Measurements from ENCODE around the gene PRICKLE3.

PRICKLE3 gene

GRCh38 chrX:49183701-49184281 is 2.4 kb downstream of the PRICKLE3 start:
- DNase-seq (ENCODE audit: low read depth, low spot score) = no peak
- no peak overlapping the region for H3K27ac ChIP-seq
- H3K9ac ChIP-seq (ENCODE audit: insufficient read length) = no peak overlapping the region
- peak overlapping the region; percentile 66 for H3K4me3 ChIP-seq
- H3K36me3 ChIP-seq (ENCODE audit: insufficient read depth, low read length) = no peaks in the 10 kb centered on the region
- no peaks in the 10 kb centered on the region for H3K9me3 ChIP-seq (ENCODE audit: low read depth, low read length)
- TF ChIP-seq EZH2 (IDR thresholded peaks at IDR 0.05) = no peak
- TF ChIP-seq FOXP2 (optimal IDR thresholded peaks at IDR 0.05; ENCODE audit: control extremely low read depth, extremely low read length, insufficient read depth) = no peak
- no peak for TF ChIP-seq POLR2AphosphoS5 (IDR thresholded peaks at IDR 0.05; ENCODE audit: borderline replicate concordance, low read depth, low read length)

- Histone ChIP-seq H3K9me3 (ENCODE audit: low read depth, low read length) (no peaks in the 10 kb centered on the region), H3K36me3 (ENCODE audit: insufficient read depth, low read length) (peaks cover 6% of the 10 kb centered on the region; the same call in 1 of the 2 replicates), H3K27ac (no peak overlapping the region), H3K9ac (ENCODE audit: insufficient read length) (no peak overlapping the region), H3K4me3 (no peak overlapping the region)
- DNase-seq (ENCODE audit: low read depth, low spot score) = no peak
- no peak for TF ChIP-seq FOXP2 (optimal IDR thresholded peaks at IDR 0.05; ENCODE audit: control extremely low read depth, extremely low read length, insufficient read depth)
- TF ChIP-seq POLR2AphosphoS5 (IDR thresholded peaks at IDR 0.05; ENCODE audit: borderline replicate concordance, low read depth, low read length) = no peak
Observed at GRCh38 chrX:49179358-49179757, 6.8 kb downstream of the PRICKLE3 start.

DNA sequence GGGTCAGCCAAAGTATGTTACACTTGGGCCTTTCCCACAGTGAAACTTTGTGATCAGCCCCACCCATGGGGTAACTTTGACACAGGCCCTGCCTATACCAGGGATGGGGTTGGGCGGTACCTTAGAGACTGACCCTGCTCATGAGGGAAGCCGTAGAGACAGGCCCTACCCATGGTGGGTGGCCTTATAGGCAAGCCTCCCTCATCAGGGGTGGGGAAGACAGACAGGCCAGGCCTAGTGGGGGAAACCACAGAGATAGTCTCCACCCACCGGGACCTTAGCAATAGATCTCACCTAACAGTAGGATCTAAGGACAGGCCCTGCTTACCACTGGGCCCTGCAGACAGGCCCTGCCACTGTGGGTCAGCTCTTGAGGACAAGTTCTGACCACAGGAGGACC is 7.6 kb downstream of the PRICKLE3 start:
- H3K27ac ChIP-seq = no peak overlapping the region
- no peak overlapping the region for H3K4me3 ChIP-seq
- TF ChIP-seq EZH2 (IDR thresholded peaks at IDR 0.05) (no peak), FOXP2 (optimal IDR thresholded peaks at IDR 0.05; ENCODE audit: control extremely low read depth, extremely low read length, insufficient read depth) (no peak), POLR2AphosphoS5 (IDR thresholded peaks at IDR 0.05; ENCODE audit: borderline replicate concordance, low read depth, low read length) (no peak)
- no peak overlapping the region for H3K9ac ChIP-seq (ENCODE audit: insufficient read length)
- H3K36me3 ChIP-seq (ENCODE audit: insufficient read depth, low read length) = peaks cover 14% of the 10 kb centered on the region; the same call in 1 of the 2 replicates
- no peak for DNase-seq (ENCODE audit: low read depth, low spot score)
- no peaks in the 10 kb centered on the region for H3K9me3 ChIP-seq (ENCODE audit: low read depth, low read length)

DNA sequence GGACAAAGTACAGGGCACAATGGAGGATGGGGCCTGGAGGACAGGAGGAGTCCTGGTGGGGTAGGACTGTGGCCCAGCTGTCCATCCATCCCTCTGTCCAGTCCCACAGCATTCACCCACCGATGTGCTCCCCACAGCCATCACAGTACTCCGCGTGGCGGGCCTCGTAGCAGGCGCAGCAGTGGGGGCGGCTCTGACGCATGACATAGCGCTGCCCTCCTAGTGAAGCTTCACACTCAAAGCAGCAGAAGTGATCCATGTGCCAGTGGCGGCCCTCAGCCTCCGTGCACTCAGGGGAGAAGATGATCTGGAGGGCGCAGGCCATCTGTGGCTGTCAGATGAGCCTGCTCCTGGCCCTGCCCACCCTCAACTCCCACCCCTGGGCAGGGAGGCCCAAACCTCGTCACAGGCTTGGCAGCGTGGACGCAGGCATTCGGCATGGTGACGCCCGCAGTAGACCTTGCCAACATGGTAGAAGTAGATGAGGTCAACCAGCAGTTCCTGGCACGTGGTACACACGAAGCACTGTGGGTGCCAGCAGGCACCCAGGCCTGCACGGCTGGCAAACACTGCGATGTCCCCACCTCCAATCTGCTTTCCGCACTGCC is 8.2 kb downstream of the PRICKLE3 start:
- TF ChIP-seq POLR2AphosphoS5 (IDR thresholded peaks at IDR 0.05; ENCODE audit: borderline replicate concordance, low read depth, low read length) (no peak), EZH2 (IDR thresholded peaks at IDR 0.05) (no peak), FOXP2 (optimal IDR thresholded peaks at IDR 0.05; ENCODE audit: control extremely low read depth, extremely low read length, insufficient read depth) (no peak)
- DNase-seq (ENCODE audit: low read depth, low spot score) = no peak
- Histone ChIP-seq H3K36me3 (ENCODE audit: insufficient read depth, low read length) (peaks cover 14% of the 10 kb centered on the region; the same call in 1 of the 2 replicates), H3K4me3 (no peak overlapping the region), H3K9ac (ENCODE audit: insufficient read length) (no peak overlapping the region), H3K27ac (no peak overlapping the region), H3K9me3 (ENCODE audit: low read depth, low read length) (no peaks in the 10 kb centered on the region)

DNA sequence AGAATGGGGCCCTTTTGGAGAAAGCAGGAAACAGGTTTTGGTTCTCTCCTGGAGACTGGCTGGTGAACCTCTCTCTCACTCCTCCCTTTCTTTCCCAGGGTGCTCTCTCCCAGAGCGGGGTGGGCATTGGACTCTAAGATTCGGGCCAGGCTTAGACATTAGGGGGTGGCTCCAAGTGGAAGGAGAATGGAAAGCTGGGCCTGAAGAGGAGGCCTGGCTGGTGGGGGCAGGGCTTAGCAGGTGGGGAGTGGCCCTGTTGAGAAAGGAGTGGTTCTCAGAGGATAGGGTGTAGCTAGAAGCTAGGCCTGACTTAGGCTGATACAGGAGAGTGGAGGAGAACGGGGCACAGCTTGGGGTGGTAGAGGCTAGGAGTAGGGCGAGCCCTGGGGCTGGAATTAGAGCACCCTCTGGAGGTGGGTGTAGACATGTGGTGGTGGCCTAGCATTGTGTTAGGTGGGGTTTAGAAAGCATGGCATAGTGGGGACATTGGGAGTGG is 8.8 kb downstream of the PRICKLE3 start:
- peaks cover 14% of the 10 kb centered on the region; the same call in 1 of the 2 replicates for H3K36me3 ChIP-seq (ENCODE audit: insufficient read depth, low read length)
- no peaks in the 10 kb centered on the region for H3K9me3 ChIP-seq (ENCODE audit: low read depth, low read length)
- no peak for DNase-seq (ENCODE audit: low read depth, low spot score)
- no peak overlapping the region for H3K4me3 ChIP-seq
- no peak overlapping the region for H3K9ac ChIP-seq (ENCODE audit: insufficient read length)
- H3K27ac ChIP-seq = no peak overlapping the region
- TF ChIP-seq EZH2 (IDR thresholded peaks at IDR 0.05) (no peak), FOXP2 (optimal IDR thresholded peaks at IDR 0.05; ENCODE audit: control extremely low read depth, extremely low read length, insufficient read depth) (no peak), POLR2AphosphoS5 (IDR thresholded peaks at IDR 0.05; ENCODE audit: borderline replicate concordance, low read depth, low read length) (no peak)

- no peaks in the 10 kb centered on the region for H3K9me3 ChIP-seq (ENCODE audit: low read depth, low read length)
- H3K9ac ChIP-seq (ENCODE audit: insufficient read length) = no peak overlapping the region
- no peak overlapping the region for H3K27ac ChIP-seq
- TF ChIP-seq FOXP2 (optimal IDR thresholded peaks at IDR 0.05; ENCODE audit: control extremely low read depth, extremely low read length, insufficient read depth) (no peak), EZH2 (IDR thresholded peaks at IDR 0.05) (no peak), POLR2AphosphoS5 (IDR thresholded peaks at IDR 0.05; ENCODE audit: borderline replicate concordance, low read depth, low read length) (no peak)
- DNase-seq (ENCODE audit: low read depth, low spot score) = no peak
- H3K4me3 ChIP-seq = no peak overlapping the region
- peaks cover 14% of the 10 kb centered on the region; the same call in 1 of the 2 replicates for H3K36me3 ChIP-seq (ENCODE audit: insufficient read depth, low read length)
Observed at GRCh38 chrX:49176421-49177326, 9.5 kb downstream of the PRICKLE3 start.

DNA sequence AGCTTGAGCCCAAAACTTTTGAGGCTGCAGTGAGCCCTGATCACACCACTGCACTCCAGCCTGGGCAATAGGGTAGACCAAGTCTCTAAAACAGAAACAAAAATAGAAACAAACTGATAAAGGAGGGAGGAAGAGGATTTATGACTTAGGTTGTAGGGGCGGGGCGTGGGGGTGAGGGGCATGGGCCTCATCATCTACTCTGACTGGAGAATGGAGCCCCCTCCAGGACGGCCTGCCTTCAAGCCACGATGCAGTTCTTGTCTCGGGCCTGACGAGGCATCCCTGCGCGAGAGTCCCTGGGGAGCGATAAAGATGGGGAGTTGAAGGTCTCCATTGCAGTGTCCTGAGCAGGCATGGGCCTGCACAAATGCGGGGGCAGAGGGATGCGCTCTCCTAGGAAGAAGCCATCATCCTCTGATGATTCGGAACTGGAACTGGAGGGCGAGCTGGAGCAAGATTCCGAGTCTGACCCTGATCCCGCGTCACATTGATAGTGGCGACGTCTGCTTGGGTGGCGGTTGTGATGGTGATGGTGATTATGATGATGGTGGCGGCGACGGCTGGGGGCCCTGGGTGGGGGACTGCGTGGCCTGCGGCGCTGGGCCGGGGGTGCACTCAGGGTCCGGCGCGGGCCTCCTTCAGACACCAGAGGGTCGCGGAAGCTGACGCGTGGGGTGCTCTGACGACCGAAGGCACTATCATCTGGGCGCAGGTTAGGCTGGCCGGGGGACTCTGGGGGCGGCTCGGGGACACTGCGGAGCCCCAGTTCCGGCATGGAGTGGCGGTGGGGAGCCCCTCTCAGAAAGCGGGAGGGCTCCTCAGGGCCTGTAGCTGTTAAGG is 10.5 kb downstream of the PRICKLE3 start:
- no peak overlapping the region for H3K4me3 ChIP-seq
- TF ChIP-seq EZH2 (IDR thresholded peaks at IDR 0.05) (no peak), POLR2AphosphoS5 (IDR thresholded peaks at IDR 0.05; ENCODE audit: borderline replicate concordance, low read depth, low read length) (no peak), FOXP2 (optimal IDR thresholded peaks at IDR 0.05; ENCODE audit: control extremely low read depth, extremely low read length, insufficient read depth) (no peak)
- H3K27ac ChIP-seq = no peak overlapping the region
- H3K36me3 ChIP-seq (ENCODE audit: insufficient read depth, low read length) = peaks cover 14% of the 10 kb centered on the region; the same call in 1 of the 2 replicates
- DNase-seq (ENCODE audit: low read depth, low spot score) = no peak
- H3K9me3 ChIP-seq (ENCODE audit: low read depth, low read length) = no peaks in the 10 kb centered on the region
- H3K9ac ChIP-seq (ENCODE audit: insufficient read length) = no peak overlapping the region

Data from SK-N-MC (cell line).